HepG2 (cell line): ENCODE results near the gene STK36.

Experiments used
- CTCF ChIP-seq: sonication (generic); formaldehyde crosslinking; IDR thresholded peaks from 2 replicates; pipeline ENCODE4 v1.5.0; 2020; ENCODE audit warnings: mild to moderate bottlenecking, missing genetic modification reagents, moderate library complexity
- EZH2 ChIP-seq: conservative IDR thresholded peaks from 2 replicates; pipeline ENCODE4 v1.6.1; 2012; ENCODE audit warnings: mild to moderate bottlenecking, low read depth, low read length, moderate library complexity
- TCF12 ChIP-seq, 2 experiments: fragments of 450-650 bp in 1 of 2; sonication (generic) in 1 of 2; formaldehyde crosslinking in 1 of 2; IDR thresholded peaks; 2 replicates each; pipeline versions ENCODE4 v1.6.1 to v1.8.0; 2017 to 2022; ENCODE audit warnings: antibody characterized with exemption in 1 of 2, mild to moderate bottlenecking in 1 of 2, missing genetic modification reagents in 1 of 2, moderate library complexity in 1 of 2
- ZNF331 ChIP-seq: sonication (generic); formaldehyde crosslinking; IDR thresholded peaks from 2 replicates; pipeline ENCODE4 v1.4.0; 2020; ENCODE audit warnings: missing genetic modification reagents
- ZNF460 ChIP-seq: sonication (generic); formaldehyde crosslinking; IDR thresholded peaks from 2 replicates; pipeline ENCODE4 v1.5.1; 2020; ENCODE audit warnings: missing genetic modification reagents, mild to moderate bottlenecking, borderline replicate concordance

GRCh38 chr2:218745160-218745558, 73.3 kb downstream of the STK36 start:
- TF ChIP-seq ZNF460 (no peak), ZNF331 (peak; percentile 44; the same call in 1 of the 2 replicates), TCF12 (IDR thresholded peaks at IDR 0.05) (no peak), TCF12 (CRISPR knock-in tag; IDR thresholded peaks at IDR 0.05) (no peak), CTCF (CRISPR knock-in tag) (no peak), EZH2 (no peak)
